NCI-H1105 treated with DMSO at 0.1 percent for 48 hours (cell line): ENCODE measurements around the gene CDH2.
A peak's percentile ranks its signal among the peaks of the same experiment; 100 is the strongest.

Experiments
- DNase-seq: peaks from one replicate; lab custom pipeline; 2025; lab: John Stamatoyannopoulos, UW

CDH2 gene

GRCh38 chr18:28176948-28177827 lies at the start of gene CDH2:
Gene CDH2, minus strand, starts transcription at chr18:28177130. Its CDS starts 108 bp downstream, at chr18:28177022.
- peak; percentile 89 for DNase-seq

- DNase-seq = no peak
Measured at GRCh38 chr18:28212060-28212459, 35.1 kb upstream of the CDH2 start.

- no peak for DNase-seq
Measured at GRCh38 chr18:28208712-28209265, 31.9 kb upstream of the CDH2 start.

GRCh38 chr18:28208268-28208667 lies 31.3 kb upstream of the CDH2 start:
- DNase-seq = no peak

- DNase-seq = no peak
Measured at GRCh38 chr18:28204154-28204553, 27.2 kb upstream of the CDH2 start.

GRCh38 chr18:28201056-28201455 lies 24.1 kb upstream of the CDH2 start:
- no peak for DNase-seq

GRCh38 chr18:28198620-28199019 lies 21.7 kb upstream of the CDH2 start:
- DNase-seq = no peak

GRCh38 chr18:28193177-28193778 lies 16.3 kb upstream of the CDH2 start:
- DNase-seq = peak; percentile 32

- no peak for DNase-seq
Measured at GRCh38 chr18:28189400-28190239, 12.7 kb upstream of the CDH2 start.

- no peak for DNase-seq
Measured at GRCh38 chr18:28185121-28185520, 8.2 kb upstream of the CDH2 start.

- DNase-seq = no peak
Measured at GRCh38 chr18:28183418-28184078, 6.6 kb upstream of the CDH2 start.

- no peak for DNase-seq
Measured at GRCh38 chr18:28181616-28182015, 4.7 kb upstream of the CDH2 start.

GRCh38 chr18:28178720-28179119 lies 1.8 kb upstream of the CDH2 start:
- no peak for DNase-seq

- peak; percentile 89 for DNase-seq
Measured at GRCh38 chr18:28177828-28178635, 1.1 kb upstream of the CDH2 start.

GRCh38 chr18:28176698-28176947 lies 307 bp downstream of the CDH2 start:
- no peak for DNase-seq

- DNase-seq = peak; percentile 65
Measured at GRCh38 chr18:28175930-28176697, 816 bp downstream of the CDH2 start.

- no peak for DNase-seq
Measured at GRCh38 chr18:28175150-28175929, 1.6 kb downstream of the CDH2 start.

- no peak for DNase-seq
Measured at GRCh38 chr18:28174181-28174905, 2.6 kb downstream of the CDH2 start.

- DNase-seq = no peak
Measured at GRCh38 chr18:28171837-28172236, 5.1 kb downstream of the CDH2 start.
